GM12872 (cell line): ENCODE data around the gene LMTK2.

Source experiments
- TF ChIP-seq, protein P1 (sequence below): IDR thresholded peaks from 3 replicates; pipeline ENCODE4 v1.5.1; 2011; ENCODE audit warnings: low read depth, mild to moderate bottlenecking, low read length, moderate library complexity; ENCODE audit not compliant: insufficient read depth

Gene LMTK2

DNA sequence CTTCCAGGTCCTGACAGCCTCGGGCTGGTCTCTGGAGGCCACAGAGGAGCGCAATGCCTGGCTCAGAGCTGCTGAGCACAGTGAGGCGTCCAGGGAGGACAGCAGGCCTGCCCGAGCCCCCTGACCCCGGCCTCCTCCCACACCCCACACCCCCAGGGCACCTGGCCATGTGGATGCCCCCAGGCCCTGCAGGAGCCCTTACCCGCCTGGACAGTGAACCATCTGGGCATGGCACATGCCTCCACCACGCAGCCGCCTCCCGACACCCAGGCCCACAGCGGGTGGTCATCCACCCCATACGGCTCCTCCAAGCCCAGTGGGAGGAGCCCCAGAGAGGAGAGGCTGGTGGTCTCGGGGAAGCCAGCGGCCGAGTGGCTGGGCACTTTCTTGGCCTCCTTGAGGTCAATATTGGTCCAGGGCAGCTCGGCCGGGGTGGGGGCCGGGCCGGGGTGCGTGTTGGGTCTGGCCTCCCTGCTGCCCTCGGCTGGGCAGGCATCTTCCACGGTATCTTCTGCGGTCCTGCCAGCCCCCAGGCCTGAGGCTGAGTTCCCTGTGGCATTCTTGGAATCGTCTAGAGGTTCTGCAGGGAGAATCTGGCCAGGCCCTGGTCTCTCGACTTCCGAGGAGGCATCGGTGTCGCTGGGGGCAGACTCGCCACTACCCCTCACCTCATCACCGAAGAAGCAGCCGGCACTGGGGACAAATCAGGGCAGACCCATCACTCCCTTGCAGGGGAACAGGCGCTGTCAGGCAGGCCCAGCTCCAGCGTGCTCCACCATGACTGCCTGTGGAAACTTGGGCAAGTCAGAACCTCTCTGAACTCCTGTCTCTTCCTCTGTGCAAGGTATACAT lies 126.8 kb downstream of the LMTK2 start:
- TF ChIP-seq, protein P1, sequence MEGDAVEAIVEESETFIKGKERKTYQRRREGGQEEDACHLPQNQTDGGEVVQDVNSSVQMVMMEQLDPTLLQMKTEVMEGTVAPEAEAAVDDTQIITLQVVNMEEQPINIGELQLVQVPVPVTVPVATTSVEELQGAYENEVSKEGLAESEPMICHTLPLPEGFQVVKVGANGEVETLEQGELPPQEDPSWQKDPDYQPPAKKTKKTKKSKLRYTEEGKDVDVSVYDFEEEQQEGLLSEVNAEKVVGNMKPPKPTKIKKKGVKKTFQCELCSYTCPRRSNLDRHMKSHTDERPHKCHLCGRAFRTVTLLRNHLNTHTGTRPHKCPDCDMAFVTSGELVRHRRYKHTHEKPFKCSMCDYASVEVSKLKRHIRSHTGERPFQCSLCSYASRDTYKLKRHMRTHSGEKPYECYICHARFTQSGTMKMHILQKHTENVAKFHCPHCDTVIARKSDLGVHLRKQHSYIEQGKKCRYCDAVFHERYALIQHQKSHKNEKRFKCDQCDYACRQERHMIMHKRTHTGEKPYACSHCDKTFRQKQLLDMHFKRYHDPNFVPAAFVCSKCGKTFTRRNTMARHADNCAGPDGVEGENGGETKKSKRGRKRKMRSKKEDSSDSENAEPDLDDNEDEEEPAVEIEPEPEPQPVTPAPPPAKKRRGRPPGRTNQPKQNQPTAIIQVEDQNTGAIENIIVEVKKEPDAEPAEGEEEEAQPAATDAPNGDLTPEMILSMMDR: no peak

DNA sequence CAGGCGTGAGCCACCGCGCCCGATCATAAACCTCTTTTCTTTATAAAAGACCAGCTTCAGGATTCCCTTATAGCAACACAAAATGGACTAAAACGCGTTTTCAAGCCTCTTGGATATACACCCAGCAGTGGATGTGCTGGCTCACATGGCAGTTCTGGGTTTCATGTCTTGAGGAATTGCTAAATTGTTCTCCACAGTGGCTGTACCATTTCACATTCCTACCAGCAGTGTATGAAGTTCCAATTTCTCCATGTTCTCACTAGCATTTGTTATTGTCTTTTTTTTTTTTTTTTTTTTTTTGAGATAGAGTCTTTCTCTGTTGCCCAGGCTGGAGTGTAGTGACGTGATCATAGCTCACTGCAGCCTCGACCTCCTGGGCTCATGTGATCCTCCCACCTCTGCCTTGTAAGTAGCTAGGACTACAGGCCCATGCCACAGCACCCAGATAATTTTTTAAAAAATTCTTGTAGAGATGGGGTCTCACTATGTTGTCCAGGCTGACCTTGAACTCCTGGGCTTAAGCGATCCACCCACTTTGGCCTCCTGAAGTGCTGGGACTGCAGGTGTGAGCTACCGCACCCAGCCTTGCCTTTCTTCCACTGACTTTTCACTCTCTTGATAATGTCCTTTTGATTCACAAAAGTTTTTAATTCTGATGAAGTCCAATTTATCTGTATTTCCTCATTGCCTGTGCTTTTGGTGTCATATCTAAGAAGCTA lies 127.9 kb downstream of the LMTK2 start:
- TF ChIP-seq, protein P1: no peak

DNA sequence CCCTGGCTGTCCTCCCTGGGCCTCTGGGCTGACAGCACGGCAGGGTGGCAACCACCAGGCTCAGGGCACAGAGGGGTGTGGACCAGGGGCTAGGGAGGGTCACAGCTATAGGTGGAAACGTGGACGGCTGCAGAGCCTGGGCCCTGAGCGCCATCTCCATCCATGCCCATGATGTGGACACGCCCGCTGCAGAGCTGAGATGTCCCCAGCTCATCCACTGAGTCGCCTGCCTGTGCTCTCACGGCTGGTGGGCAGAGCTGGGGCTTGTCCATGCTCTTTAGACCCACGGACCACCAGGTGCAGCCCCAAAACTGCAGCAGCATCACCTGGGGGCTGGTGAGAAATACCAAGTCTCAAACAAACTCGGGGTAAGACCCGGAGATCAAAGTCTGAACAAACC lies 129.2 kb downstream of the LMTK2 start:
- TF ChIP-seq, protein P1: no peak

DNA sequence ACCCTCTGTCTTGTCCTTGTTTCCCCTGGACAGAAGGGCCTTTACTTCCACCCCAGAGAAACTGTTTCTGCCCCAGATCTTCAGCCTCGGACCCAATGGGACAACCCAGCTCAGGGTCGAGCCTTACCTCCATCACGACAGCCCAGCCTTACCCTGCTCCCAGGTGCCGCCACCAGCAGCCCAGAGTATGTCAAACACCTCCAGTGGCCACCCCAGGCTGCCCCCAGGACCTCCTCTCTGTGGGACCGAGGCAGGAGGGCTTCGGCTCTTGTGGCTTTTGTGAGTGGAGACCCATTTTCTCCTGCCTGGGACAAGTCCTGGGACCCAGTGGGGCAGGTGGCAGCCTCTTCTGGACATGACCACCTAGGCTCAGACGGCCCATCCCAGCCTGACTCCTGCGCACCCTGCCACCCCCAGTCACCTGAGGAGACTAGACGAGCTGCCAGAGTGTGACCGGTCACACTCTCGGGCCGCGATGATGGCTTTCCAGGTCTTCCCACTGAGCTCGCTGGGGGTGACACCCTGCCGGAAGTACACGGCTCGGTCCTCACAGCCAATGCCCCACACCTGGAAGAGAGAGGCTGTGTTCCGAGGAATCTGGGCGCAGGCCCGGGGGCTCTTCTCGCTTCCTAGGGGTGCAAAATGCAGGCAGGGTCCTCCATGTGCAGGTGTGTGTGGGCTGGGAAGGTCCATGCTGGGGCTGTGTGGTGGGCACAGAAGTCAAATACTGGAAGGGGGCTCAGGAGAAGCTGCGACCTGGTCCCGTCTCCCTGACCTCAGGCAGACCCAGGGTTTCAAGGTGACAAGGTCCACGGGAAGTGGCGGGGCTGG lies 129.9 kb downstream of the LMTK2 start:
- TF ChIP-seq, protein P1: no peak

DNA sequence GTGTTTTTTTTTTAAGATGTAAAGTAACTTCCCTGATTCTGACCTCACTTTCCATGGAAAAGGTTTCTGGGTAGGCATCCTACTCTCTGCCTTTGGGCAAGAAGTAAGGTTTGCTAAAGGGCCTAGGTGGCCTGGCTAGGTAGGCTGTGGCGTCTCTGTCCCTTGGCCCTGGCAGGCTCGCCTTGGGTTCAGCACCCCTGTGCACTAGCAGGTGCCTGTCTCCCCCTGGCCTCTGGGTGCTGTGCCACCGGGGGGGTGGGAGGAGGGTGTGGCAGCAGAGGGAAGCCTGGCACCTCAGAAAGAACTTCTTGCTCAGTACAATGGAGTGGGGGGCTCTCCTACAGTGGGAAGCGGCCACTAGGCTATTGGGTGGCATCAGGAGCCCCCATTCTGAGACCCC lies 131.4 kb downstream of the LMTK2 start:
- TF ChIP-seq, protein P1: no peak

DNA sequence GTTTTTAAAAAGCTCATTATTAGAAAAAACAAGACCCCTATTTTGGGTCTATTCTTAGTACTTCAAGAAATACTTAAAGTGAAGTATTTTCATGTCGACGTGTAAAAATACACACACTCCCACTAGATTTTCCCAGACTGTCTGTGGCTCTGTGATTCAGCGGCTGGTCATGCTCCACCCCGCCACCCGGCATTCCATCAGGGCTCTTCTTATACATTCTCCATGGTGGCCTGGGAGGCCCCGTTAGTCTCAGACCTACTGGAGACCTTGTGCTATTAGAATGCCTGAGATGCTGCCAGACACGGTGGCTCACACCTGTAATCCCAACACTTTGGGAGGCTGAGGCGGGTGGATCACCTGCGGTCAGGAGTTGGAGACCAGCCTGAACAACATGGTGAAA lies 132.3 kb downstream of the LMTK2 start:
- TF ChIP-seq, protein P1: no peak

DNA sequence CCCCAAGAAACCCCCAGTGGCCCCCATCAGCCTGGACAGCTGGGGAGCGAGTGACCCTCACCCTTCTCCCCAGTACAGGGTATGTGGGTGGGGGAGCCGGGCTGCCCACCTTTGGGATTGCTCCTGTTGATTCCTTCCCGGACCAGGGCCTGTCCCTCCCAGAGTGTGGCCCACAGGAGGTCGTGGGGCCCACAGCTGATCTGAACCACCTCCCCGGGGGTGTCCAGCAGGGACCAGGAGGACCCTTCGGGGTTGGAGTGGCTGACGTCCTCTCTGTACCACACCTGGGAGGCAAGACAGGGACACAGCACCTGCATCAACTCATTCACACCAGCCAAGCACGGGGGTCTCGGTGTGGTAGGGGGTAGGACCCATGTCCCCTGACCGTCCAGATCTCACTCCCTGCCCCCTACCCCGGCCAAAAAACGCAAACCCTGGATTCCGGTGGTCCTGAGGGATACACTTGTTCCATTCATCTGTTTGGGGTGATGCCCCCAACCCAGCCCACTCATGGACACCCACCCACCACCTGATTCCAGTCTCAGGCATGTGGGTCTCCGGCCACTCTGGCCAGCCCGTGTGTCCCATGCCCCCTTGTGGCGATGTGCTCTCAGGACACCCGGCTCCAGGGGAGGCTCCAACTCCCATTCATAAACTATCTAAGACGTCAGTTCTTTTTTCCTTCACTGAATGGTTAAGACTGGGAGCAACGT lies 134.5 kb downstream of the LMTK2 start:
- TF ChIP-seq, protein P1: peak; percentile 84
